WTC11 (cell line): ENCODE measurements around the gene LSM12.

Experiments used
- ETV6 ChIP-seq: sonication (generic); formaldehyde crosslinking; IDR thresholded peaks from 2 replicates; pipeline ENCODE4 v1.8.1; 2022; ENCODE audit warnings: mild to moderate bottlenecking, missing genetic modification reagents
- TF ChIP-seq, protein P1 (sequence below): fragments of 200-600 bp; IDR thresholded peaks from 2 replicates; pipeline ENCODE4 v1.8.0; 2022; ENCODE audit warnings: antibody characterized with exemption
- TF ChIP-seq, protein P2 (sequence below): sonication (generic); formaldehyde crosslinking; IDR thresholded peaks from 2 replicates; pipeline ENCODE4 v1.8.0; 2022; ENCODE audit warnings: mild to moderate bottlenecking, missing genetic modification reagents
- TF ChIP-seq, protein P3 (sequence below): sonication (generic); formaldehyde crosslinking; IDR thresholded peaks from 2 replicates; pipeline ENCODE4 v1.8.1; 2022; ENCODE audit warnings: missing genetic modification reagents, borderline replicate concordance
- TF ChIP-seq, protein P4 (sequence below): sonication (generic); formaldehyde crosslinking; IDR thresholded peaks from 2 replicates; pipeline ENCODE4 v1.8.0; 2022; ENCODE audit warnings: mild to moderate bottlenecking, missing genetic modification reagents

DNA sequence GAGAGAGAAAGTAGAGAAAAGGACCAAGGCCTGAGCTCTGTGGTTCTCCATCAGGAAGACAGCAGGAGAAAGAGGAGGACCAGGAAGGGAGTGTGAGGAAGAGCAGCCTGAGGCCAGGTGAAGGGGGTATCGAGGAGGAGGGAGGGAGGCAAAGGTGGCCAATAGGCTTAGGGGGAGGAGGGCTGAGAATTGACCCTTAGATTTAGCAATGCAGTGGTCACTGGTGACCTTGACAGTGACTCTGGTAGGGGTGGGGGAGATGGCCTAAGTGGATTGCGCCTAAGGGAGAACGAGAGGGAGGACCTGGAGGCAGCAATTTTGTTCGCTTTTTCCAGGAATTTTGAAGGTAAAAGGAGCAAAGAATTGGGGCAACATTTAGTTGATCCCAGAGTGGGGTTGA is 67.4 kb downstream of the LSM12 start:
- TF ChIP-seq, protein P1, sequence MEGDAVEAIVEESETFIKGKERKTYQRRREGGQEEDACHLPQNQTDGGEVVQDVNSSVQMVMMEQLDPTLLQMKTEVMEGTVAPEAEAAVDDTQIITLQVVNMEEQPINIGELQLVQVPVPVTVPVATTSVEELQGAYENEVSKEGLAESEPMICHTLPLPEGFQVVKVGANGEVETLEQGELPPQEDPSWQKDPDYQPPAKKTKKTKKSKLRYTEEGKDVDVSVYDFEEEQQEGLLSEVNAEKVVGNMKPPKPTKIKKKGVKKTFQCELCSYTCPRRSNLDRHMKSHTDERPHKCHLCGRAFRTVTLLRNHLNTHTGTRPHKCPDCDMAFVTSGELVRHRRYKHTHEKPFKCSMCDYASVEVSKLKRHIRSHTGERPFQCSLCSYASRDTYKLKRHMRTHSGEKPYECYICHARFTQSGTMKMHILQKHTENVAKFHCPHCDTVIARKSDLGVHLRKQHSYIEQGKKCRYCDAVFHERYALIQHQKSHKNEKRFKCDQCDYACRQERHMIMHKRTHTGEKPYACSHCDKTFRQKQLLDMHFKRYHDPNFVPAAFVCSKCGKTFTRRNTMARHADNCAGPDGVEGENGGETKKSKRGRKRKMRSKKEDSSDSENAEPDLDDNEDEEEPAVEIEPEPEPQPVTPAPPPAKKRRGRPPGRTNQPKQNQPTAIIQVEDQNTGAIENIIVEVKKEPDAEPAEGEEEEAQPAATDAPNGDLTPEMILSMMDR: no peak
- TF ChIP-seq, protein P2, sequence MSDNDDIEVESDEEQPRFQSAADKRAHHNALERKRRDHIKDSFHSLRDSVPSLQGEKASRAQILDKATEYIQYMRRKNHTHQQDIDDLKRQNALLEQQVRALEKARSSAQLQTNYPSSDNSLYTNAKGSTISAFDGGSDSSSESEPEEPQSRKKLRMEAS (CRISPR knock-in tag): no peak
- TF ChIP-seq, protein P3, sequence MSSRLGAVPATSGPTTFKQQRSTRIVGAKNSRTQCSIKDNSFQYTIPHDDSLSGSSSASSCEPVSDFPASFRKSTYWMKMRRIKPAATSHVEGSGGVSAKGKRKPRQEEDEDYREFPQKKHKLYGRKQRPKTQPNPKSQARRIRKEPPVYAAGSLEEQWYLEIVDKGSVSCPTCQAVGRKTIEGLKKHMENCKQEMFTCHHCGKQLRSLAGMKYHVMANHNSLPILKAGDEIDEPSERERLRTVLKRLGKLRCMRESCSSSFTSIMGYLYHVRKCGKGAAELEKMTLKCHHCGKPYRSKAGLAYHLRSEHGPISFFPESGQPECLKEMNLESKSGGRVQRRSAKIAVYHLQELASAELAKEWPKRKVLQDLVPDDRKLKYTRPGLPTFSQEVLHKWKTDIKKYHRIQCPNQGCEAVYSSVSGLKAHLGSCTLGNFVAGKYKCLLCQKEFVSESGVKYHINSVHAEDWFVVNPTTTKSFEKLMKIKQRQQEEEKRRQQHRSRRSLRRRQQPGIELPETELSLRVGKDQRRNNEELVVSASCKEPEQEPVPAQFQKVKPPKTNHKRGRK: no peak
- TF ChIP-seq ETV6 (CRISPR knock-in tag): no peak
- TF ChIP-seq, protein P4, sequence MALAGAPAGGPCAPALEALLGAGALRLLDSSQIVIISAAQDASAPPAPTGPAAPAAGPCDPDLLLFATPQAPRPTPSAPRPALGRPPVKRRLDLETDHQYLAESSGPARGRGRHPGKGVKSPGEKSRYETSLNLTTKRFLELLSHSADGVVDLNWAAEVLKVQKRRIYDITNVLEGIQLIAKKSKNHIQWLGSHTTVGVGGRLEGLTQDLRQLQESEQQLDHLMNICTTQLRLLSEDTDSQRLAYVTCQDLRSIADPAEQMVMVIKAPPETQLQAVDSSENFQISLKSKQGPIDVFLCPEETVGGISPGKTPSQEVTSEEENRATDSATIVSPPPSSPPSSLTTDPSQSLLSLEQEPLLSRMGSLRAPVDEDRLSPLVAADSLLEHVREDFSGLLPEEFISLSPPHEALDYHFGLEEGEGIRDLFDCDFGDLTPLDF (CRISPR knock-in tag): no peak
